IMR-90 (cell line): ENCODE measurements around the gene VPREB3. TPM values are rescaled to one million over a fixed set of nuclear protein-coding genes. Genes with fewer than 3 reads are reported as not detected.

Experiments used
- ATAC-seq: fragments of 200-7000 bp; cut with Tn5 transposase; 2 replicates; pipeline ENCODE4 v1.9.1; 2020; ENCODE audit warnings: low read depth, mild to moderate bottlenecking, moderate library complexity
- BruUV-seq: library from RNA; stranded (reverse); fragments of 400-500 nt; replicated peaks from 2 replicates; lab custom pipeline; 2021; lab: Mats Ljungman, UMichigan
- CTCF ChIA-PET: fragments of 300-600 bp; formaldehyde crosslinking; extraction: SDS; loops from one replicate; lab custom pipeline; 2021; ENCODE audit warnings: antibody characterized with exemption; lab: Yijun Ruan, JAX
- POLR2A ChIA-PET: fragments of 300-600 bp; sonication (Branson Sonifier 250); formaldehyde crosslinking; loops from one replicate; lab custom pipeline; 2022; ENCODE audit warnings: antibody characterized with exemption; ENCODE audit not compliant: unreplicated experiment; lab: Charles Lee
- DNase-seq: peaks from one replicate; pipeline ENCODE4 v3.0.0; 2013
- H2AFZ ChIP-seq: replicated peaks from 2 replicates; pipeline ENCODE3; 2013; ENCODE audit warnings: low read length, mild to moderate bottlenecking; ENCODE audit not compliant: poor library complexity
- H2AK5ac ChIP-seq: 2 replicates; pipeline ENCODE4 v1.6.1; 2013; ENCODE audit warnings: low read depth, low read length, inconsistent platforms
- H2AK9ac ChIP-seq: replicated peaks from 2 replicates; pipeline ENCODE3; 2013; ENCODE audit warnings: mild to moderate bottlenecking, low read depth, low read length, moderate library complexity; ENCODE audit not compliant: poor library complexity
- H2BK120ac ChIP-seq: 2 replicates; pipeline ENCODE4 v1.6.1; 2013; ENCODE audit warnings: low read depth, low read length, inconsistent platforms
- H2BK15ac ChIP-seq: 3 replicates; pipeline ENCODE4 v1.6.1; 2013; ENCODE audit warnings: low read depth, low read length, inconsistent platforms
- H2BK20ac ChIP-seq: 2 replicates; pipeline ENCODE4 v1.6.1; 2013; ENCODE audit warnings: low read depth, mild to moderate bottlenecking, inconsistent platforms, low read length, moderate library complexity
- H2BK5ac ChIP-seq: 2 replicates; pipeline ENCODE4 v1.6.1; 2013; ENCODE audit warnings: mild to moderate bottlenecking, low read depth, low read length, inconsistent platforms; ENCODE audit not compliant: poor library complexity, severe bottlenecking
- H3K14ac ChIP-seq: replicated peaks from 2 replicates; pipeline ENCODE4 v1.6.1; 2013; ENCODE audit warnings: low read depth, low read length, inconsistent platforms
- H3K18ac ChIP-seq: 2 replicates; pipeline ENCODE4 v1.6.1; 2013; ENCODE audit warnings: low read depth, low read length, control low read depth
- H3K23ac ChIP-seq: 2 replicates; pipeline ENCODE4 v1.6.1; 2013; ENCODE audit warnings: low read depth, low read length, inconsistent platforms
- H3K27ac ChIP-seq: 2 replicates; pipeline ENCODE4 v1.5.1; 2013; ENCODE audit warnings: mild to moderate bottlenecking, control low read depth, low read length; ENCODE audit not compliant: insufficient read depth
- H3K27me3 ChIP-seq: 2 replicates; pipeline ENCODE4 v1.6.1; 2013; ENCODE audit warnings: low read length; ENCODE audit not compliant: control insufficient read depth, insufficient read depth
- H3K36me3 ChIP-seq: 2 replicates; pipeline ENCODE4 v1.6.1; 2013; ENCODE audit warnings: low read length, mixed read lengths; ENCODE audit not compliant: control insufficient read depth, insufficient read depth
- H3K4ac ChIP-seq: 2 replicates; pipeline ENCODE4 v1.6.1; 2013; ENCODE audit warnings: low read depth, low read length, inconsistent platforms
- H3K4me1 ChIP-seq: 2 replicates; pipeline ENCODE4 v1.6.1; 2013; ENCODE audit warnings: low read length, mixed read lengths; ENCODE audit not compliant: control insufficient read depth, insufficient read depth
- H3K4me2 ChIP-seq: 2 replicates; pipeline ENCODE4 v1.6.1; 2013; ENCODE audit warnings: low read depth, mild to moderate bottlenecking, control low read depth, low read length, moderate library complexity
- H3K4me3 ChIP-seq: 2 replicates; pipeline ENCODE4 v1.5.1; 2013; ENCODE audit warnings: low read depth, mild to moderate bottlenecking, control low read depth, low read length, moderate library complexity; ENCODE audit not compliant: insufficient read depth
- H3K56ac ChIP-seq: 2 replicates; pipeline ENCODE4 v1.6.1; 2013; ENCODE audit warnings: low read length, inconsistent platforms; ENCODE audit not compliant: insufficient read depth; ENCODE audit errors: extremely low read depth
- H3K79me1 ChIP-seq, 2 experiments: 2 replicates each; pipeline ENCODE4 v1.6.1; 2013; ENCODE audit warnings: low read length in 2 of 2, inconsistent platforms in 1 of 2, low read depth in 1 of 2
- H3K9ac ChIP-seq: 2 replicates; pipeline ENCODE4 v1.6.1; 2013; ENCODE audit warnings: low read depth, low read length, control low read depth
- H3K9me1 ChIP-seq: 2 replicates; pipeline ENCODE4 v1.6.1; 2013; ENCODE audit warnings: low read length, inconsistent platforms; ENCODE audit not compliant: insufficient read depth
- H3K9me3 ChIP-seq: 2 replicates; pipeline ENCODE4 v1.6.1; 2013; ENCODE audit warnings: low read length; ENCODE audit not compliant: control insufficient read depth, insufficient read depth
- H4K20me1 ChIP-seq: 2 replicates; pipeline ENCODE4 v1.6.1; 2013; ENCODE audit warnings: low read length, inconsistent platforms; ENCODE audit not compliant: insufficient read depth
- H4K5ac ChIP-seq: 2 replicates; pipeline ENCODE4 v1.6.1; 2013; ENCODE audit warnings: mild to moderate bottlenecking, low read depth, low read length, control low read depth
- H4K8ac ChIP-seq, 2 experiments: 2 replicates each; pipeline ENCODE4 v1.6.1; 2013; ENCODE audit warnings: low read depth in 2 of 2, low read length in 2 of 2, control low read depth in 1 of 2, inconsistent platforms in 1 of 2
- H4K91ac ChIP-seq: 2 replicates; pipeline ENCODE4 v1.6.1; 2013; ENCODE audit warnings: low read depth, low read length, inconsistent platforms; ENCODE audit not compliant: insufficient read depth
- CHD1 ChIP-seq: IDR thresholded peaks from 2 replicates; pipeline ENCODE4 v1.6.1; 2012; ENCODE audit warnings: low read depth, low read length, improper control_type of control experiment
- CTCF ChIP-seq: conservative IDR thresholded peaks from 2 replicates; pipeline ENCODE4 v1.5.1; 2012; ENCODE audit warnings: mild to moderate bottlenecking, low read depth, low read length, improper control_type of control experiment
- ELK1 ChIP-seq: fragments of 150-350 bp; IDR thresholded peaks from 2 replicates; pipeline ENCODE4 v1.6.1; 2016; ENCODE audit warnings: low read depth, mild to moderate bottlenecking, low read length, moderate library complexity, borderline replicate concordance
- FOS ChIP-seq: fragments of 150-350 bp; IDR thresholded peaks from 2 replicates; pipeline ENCODE4 v1.6.1; 2016; ENCODE audit warnings: low read depth, low read length
- MAFK ChIP-seq: IDR thresholded peaks from 2 replicates; pipeline ENCODE4 v1.6.1; 2012; ENCODE audit warnings: low read depth, low read length, improper control_type of control experiment
- MAZ ChIP-seq: IDR thresholded peaks from 2 replicates; pipeline ENCODE4 v1.6.1; 2012; ENCODE audit warnings: low read depth, mild to moderate bottlenecking, low read length, improper control_type of control experiment, moderate library complexity, borderline replicate concordance
- MXI1 ChIP-seq: IDR thresholded peaks from 2 replicates; pipeline ENCODE4 v1.6.1; 2012; ENCODE audit warnings: low read depth, mild to moderate bottlenecking, low read length, moderate library complexity, borderline replicate concordance
- POLR2A ChIP-seq: IDR thresholded peaks from 2 replicates; pipeline ENCODE4 v1.6.1; 2012; ENCODE audit warnings: mild to moderate bottlenecking, low read depth, low read length
- RAD21 ChIP-seq: IDR thresholded peaks from 2 replicates; pipeline ENCODE4 v1.6.1; 2012; ENCODE audit warnings: low read length, improper control_type of control experiment
- RFX5 ChIP-seq: IDR thresholded peaks from 2 replicates; pipeline ENCODE4 v1.8.0; 2012; ENCODE audit warnings: low read depth, mild to moderate bottlenecking, low read length, moderate library complexity
- SMC3 ChIP-seq: fragments of 150-350 bp; IDR thresholded peaks from 2 replicates; pipeline ENCODE4 v1.6.1; 2016; ENCODE audit warnings: low read depth, mild to moderate bottlenecking, antibody characterized with exemption, low read length, moderate library complexity
- WGBS, 2 experiments: methylation state at CpG; one replicate each; pipeline versions ENCODE4 v1.1.5 to v1.1.7; 2013; ENCODE audit warnings: missing lambda C conversion rate in 2 of 2; ENCODE audit not compliant: insufficient read length in 1 of 2; ENCODE audit errors: extremely low coverage in 2 of 2; 5-methylcytosine and 5-hydroxymethylcytosine counted together
- dilution Hi-C: fragments of 300-500 bp; cut with HindIII; formaldehyde crosslinking; loops from one replicate; pipeline ENCODE4 v1.14.3; 2018; ENCODE audit warnings: low sequenced_read_pairs; ENCODE audit not compliant: unreplicated experiment
- in situ Hi-C: fragments of 300-500 bp; cut with MboI; formaldehyde crosslinking; loops from 3 replicates; pipeline ENCODE4 v1.14.3; 2019; ENCODE audit warnings: low sequenced_read_pairs, inconsistent platforms, mixed read lengths
- intact Hi-C: fragments of 100-400 bp; cut with micrococcal nuclease; formaldehyde crosslinking; loops from 2 replicates; pipeline ENCODE4 v1.10.0; 2022
- polyA plus RNA-seq, 3 experiments: library from polyadenylated mRNA; depleted of rRNA; stranded (reverse); fragments of >200 nt; gene quantifications; 2 replicates each; pipeline ENCODE4 v1.2.3, GENCODE V29; 2012; ENCODE audit warnings: low replicate concordance in 1 of 3
- total RNA-seq: library from RNA; depleted of rRNA; stranded (reverse); fragments of >200 nt; gene quantifications from 2 replicates; pipeline ENCODE4 v1.2.3, GENCODE V29; 2012

The VPREB3 gene
- total and polyA plus RNA-seq, 2 of the 4 experiments (the other 2 are of a cell fraction) = not detected

GRCh38 chr22:23749841-23750301 lies 4.4 kb downstream of the VPREB3 start (continued):
- TF ChIP-seq MAFK (no peak), RFX5 (no peak), POLR2A (no peak), RAD21 (no peak)

DNA sequence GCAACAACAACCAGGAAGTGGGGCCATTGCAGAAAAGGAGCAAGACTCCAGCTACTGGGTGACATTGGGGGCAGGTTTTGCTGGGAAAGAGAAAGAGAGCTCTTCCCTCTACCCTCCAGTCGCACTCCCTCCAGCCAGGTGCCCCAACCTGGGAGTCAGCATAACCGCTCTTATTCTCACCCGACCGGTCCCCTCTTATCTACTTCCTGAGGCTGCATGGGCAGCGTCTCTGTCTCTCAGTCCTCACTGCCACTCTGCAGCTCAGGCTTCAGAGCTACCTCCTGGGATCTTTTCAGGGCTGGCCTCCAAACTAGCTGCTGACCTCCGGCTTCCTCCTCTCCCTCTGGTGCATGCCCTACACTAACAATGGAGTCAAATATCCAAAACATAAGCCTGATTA lies 8.4 kb downstream of the VPREB3 start:
- no peak overlapping the region for H3K4me2 ChIP-seq
- H4K20me1 ChIP-seq = no peaks in the 10 kb centered on the region
- TF ChIP-seq CTCF (no peak), ELK1 (no peak), MXI1 (no peak), SMC3 (no peak), MAZ (no peak), CHD1 (no peak), FOS (no peak), POLR2A (no peak)
- H3K27me3 ChIP-seq = no peaks in the 10 kb centered on the region
- no peak overlapping the region for H3K27ac ChIP-seq
- CTCF ChIA-PET = no interaction called here
- H3K9me3 ChIP-seq = peaks cover 4% of the 10 kb centered on the region; the same call in 1 of the 2 replicates
- ATAC-seq (no peak), DNase-seq (no peak)
- no peak overlapping the region for H2BK20ac ChIP-seq
- no peak overlapping the region for H4K5ac ChIP-seq
- POLR2A ChIA-PET = no interaction called here
- in situ Hi-C loops = no loop called here
- BruUV-seq = no TSS peak
- H3K14ac ChIP-seq = no peak overlapping the region
- no CpG with 5 or more reads among the region's 6 CpGs for WGBS, 2 experiments
- no peak overlapping the region for H3K56ac ChIP-seq
- dilution Hi-C loops = no loop called here
- no peak overlapping the region for H2BK15ac ChIP-seq
- H3K23ac ChIP-seq = no peak overlapping the region
- H3K4ac ChIP-seq = no peak overlapping the region
- H3K79me1 ChIP-seq = peaks cover 12 to 31% of the 10 kb centered on the region in 2 experiments
- no peak overlapping the region for H2AK5ac ChIP-seq
- H2AK9ac ChIP-seq = no peak overlapping the region
- no peak overlapping the region for H4K8ac ChIP-seq
- no peak overlapping the region for H4K91ac ChIP-seq
- no peak overlapping the region for H3K18ac ChIP-seq
- no peak overlapping the region for H2BK120ac ChIP-seq
- H3K9me1 ChIP-seq = peaks cover 10% of the 10 kb centered on the region
- H3K4me1 ChIP-seq = peaks cover 4% of the 10 kb centered on the region
- H2AFZ ChIP-seq = no peak overlapping the region
- no peak overlapping the region for H2BK5ac ChIP-seq
- no peak overlapping the region for H3K9ac ChIP-seq
- no peak overlapping the region for H3K4me3 ChIP-seq
- intact Hi-C loops = no loop called here
- peaks cover 31% of the 10 kb centered on the region for H3K36me3 ChIP-seq
